ENCODE data around the gene KLHDC7B.

KLHDC7B gene

GRCh38 chr22:50547263-50547985, 1.7 kb downstream of the KLHDC7B start:
- no peaks in the 10 kb centered on the region for H3K9me3 ChIP-seq
- no peak for TF ChIP-seq Cebpa-rat (IDR thresholded peaks at IDR 0.05)
- peaks cover 14% of the 10 kb centered on the region; the same call in 1 of the 2 replicates for H4K20me1 ChIP-seq
- no peaks in the 10 kb centered on the region for H3K36me3 ChIP-seq
- no peak overlapping the region for H3K9ac ChIP-seq
- H3K27me3 ChIP-seq, result peaks cover 18% of the 10 kb centered on the region
- peak overlapping the region; percentile 100 for H3K4me2 ChIP-seq
- H3K27ac ChIP-seq, result 0 out of 2 replicates have a peak overlapping the region, but pooled peaks have one; percentile 46
- peaks cover 68% of the 10 kb centered on the region for H3K4me1 ChIP-seq
- no peak overlapping the region for H3K4me3 ChIP-seq

GRCh38 chr22:50548040-50548920, 2.6 kb downstream of the KLHDC7B start:
- Histone ChIP-seq H3K9ac (peak overlapping the region; percentile 45), H3K4me1 (peaks cover 68% of the 10 kb centered on the region), H3K9me3 (no peaks in the 10 kb centered on the region), H4K20me1 (peaks cover 14% of the 10 kb centered on the region; the same call in 1 of the 2 replicates), H3K4me3 (peak overlapping the region; percentile 61), H3K4me2 (peak overlapping the region; percentile 100), H3K36me3 (no peaks in the 10 kb centered on the region), H3K27ac (peak overlapping the region; percentile 76), H3K27me3 (peaks cover 18% of the 10 kb centered on the region)
- no peak for TF ChIP-seq Cebpa-rat (IDR thresholded peaks at IDR 0.05)

GRCh38 chr22:50548921-50549790, 3.5 kb downstream of the KLHDC7B start:
- Histone ChIP-seq H3K4me1 (peaks cover 62% of the 10 kb centered on the region), H3K27me3 (peaks cover 13% of the 10 kb centered on the region), H3K27ac (peak overlapping the region; percentile 76), H3K36me3 (no peaks in the 10 kb centered on the region), H3K9ac (peak overlapping the region; percentile 45), H3K4me3 (peak overlapping the region; percentile 61), H4K20me1 (peaks cover 14% of the 10 kb centered on the region; the same call in 1 of the 2 replicates), H3K9me3 (no peaks in the 10 kb centered on the region), H3K4me2 (peak overlapping the region; percentile 100)
- TF ChIP-seq Cebpa-rat (IDR thresholded peaks at IDR 0.05), result no peak

- H3K4me1 ChIP-seq, result peaks cover 50% of the 10 kb centered on the region
- peaks cover 14% of the 10 kb centered on the region; the same call in 1 of the 2 replicates for H4K20me1 ChIP-seq
- no peak overlapping the region for H3K27ac ChIP-seq
- H3K9me3 ChIP-seq, result no peaks in the 10 kb centered on the region
- H3K4me2 ChIP-seq, result peak overlapping the region; percentile 100
- H3K36me3 ChIP-seq, result no peaks in the 10 kb centered on the region
- H3K4me3 ChIP-seq, result no peak overlapping the region
- H3K9ac ChIP-seq, result no peak overlapping the region
- H3K27me3 ChIP-seq, result peaks cover under 1% of the 10 kb centered on the region
- no peak for TF ChIP-seq Cebpa-rat (IDR thresholded peaks at IDR 0.05)
These were observed 4.7 kb downstream of the KLHDC7B start for GRCh38 chr22:50550395-50550794.

GRCh38 chr22:50551160-50551752, 5.6 kb downstream of the KLHDC7B start:
- no peaks in the 10 kb centered on the region for H3K36me3 ChIP-seq
- H3K27me3 ChIP-seq, result no peaks in the 10 kb centered on the region; the same call in 1 of the 2 replicates
- H3K4me3 ChIP-seq, result no peak overlapping the region
- H3K4me2 ChIP-seq, result no peak overlapping the region
- H3K9ac ChIP-seq, result no peak overlapping the region
- H3K4me1 ChIP-seq, result peaks cover 41% of the 10 kb centered on the region
- H4K20me1 ChIP-seq, result peaks cover 12% of the 10 kb centered on the region; the same call in 1 of the 2 replicates
- no peak for TF ChIP-seq Cebpa-rat (IDR thresholded peaks at IDR 0.05)
- no peaks in the 10 kb centered on the region for H3K9me3 ChIP-seq
- H3K27ac ChIP-seq, result no peak overlapping the region

GRCh38 chr22:50553310-50553709, 7.6 kb downstream of the KLHDC7B start:
- Histone ChIP-seq H3K27ac (no peak overlapping the region), H3K9ac (no peak overlapping the region), H4K20me1 (no peaks in the 10 kb centered on the region), H3K4me1 (peaks cover 23% of the 10 kb centered on the region), H3K4me3 (no peak overlapping the region), H3K36me3 (no peaks in the 10 kb centered on the region), H3K27me3 (no peaks in the 10 kb centered on the region; the same call in 1 of the 2 replicates), H3K9me3 (no peaks in the 10 kb centered on the region), H3K4me2 (no peak overlapping the region)
- no peak for TF ChIP-seq Cebpa-rat (IDR thresholded peaks at IDR 0.05)

GRCh38 chr22:50556703-50557102, 11.0 kb downstream of the KLHDC7B start:
- no peak overlapping the region for H3K9ac ChIP-seq
- no peaks in the 10 kb centered on the region for H4K20me1 ChIP-seq
- no peaks in the 10 kb centered on the region for H3K9me3 ChIP-seq
- H3K4me3 ChIP-seq, result no peak overlapping the region
- no peaks in the 10 kb centered on the region for H3K27me3 ChIP-seq
- H3K4me1 ChIP-seq, result no peaks in the 10 kb centered on the region
- no peak overlapping the region for H3K4me2 ChIP-seq
- TF ChIP-seq Cebpa-rat (IDR thresholded peaks at IDR 0.05), result no peak
- H3K36me3 ChIP-seq, result no peaks in the 10 kb centered on the region
- no peak overlapping the region for H3K27ac ChIP-seq

- Histone ChIP-seq H3K4me1 (peaks cover 11% of the 10 kb centered on the region), H3K9me3 (no peaks in the 10 kb centered on the region), H3K27ac (no peak overlapping the region), H4K20me1 (no peaks in the 10 kb centered on the region), H3K36me3 (no peaks in the 10 kb centered on the region), H3K4me3 (no peak overlapping the region), H3K9ac (no peak overlapping the region), H3K4me2 (no peak overlapping the region), H3K27me3 (peaks cover 18% of the 10 kb centered on the region)
- no peak for TF ChIP-seq Cebpa-rat (IDR thresholded peaks at IDR 0.05)
These were observed 14.3 kb downstream of the KLHDC7B start for GRCh38 chr22:50560034-50560433.
